NCI-H446 treated with DMSO at 0.1 percent for 48 hours (cell line): ENCODE results near the gene EBF3.

Experiments
- DNase-seq: peaks from one replicate; lab custom pipeline; 2025; lab: John Stamatoyannopoulos, UW

The EBF3 gene

GRCh38 chr10:129942936-129943715 lies 20.9 kb downstream of the EBF3 start:
- no peak for DNase-seq

GRCh38 chr10:129942391-129942790 lies 21.7 kb downstream of the EBF3 start:
- no peak for DNase-seq

GRCh38 chr10:129942019-129942277 lies 22.1 kb downstream of the EBF3 start:
- DNase-seq: no peak

GRCh38 chr10:129941199-129942018 lies 22.7 kb downstream of the EBF3 start:
- no peak for DNase-seq

GRCh38 chr10:129940617-129941198 lies 23.4 kb downstream of the EBF3 start:
- no peak for DNase-seq

GRCh38 chr10:129939416-129940275 lies 24.4 kb downstream of the EBF3 start:
- no peak for DNase-seq

GRCh38 chr10:129938460-129938859 lies 25.6 kb downstream of the EBF3 start:
- DNase-seq: no peak

- no peak for DNase-seq
Observed at GRCh38 chr10:129937351-129937751, 26.7 kb downstream of the EBF3 start.

GRCh38 chr10:129936923-129937300 lies 27.2 kb downstream of the EBF3 start:
- DNase-seq: no peak

- no peak for DNase-seq
Observed at GRCh38 chr10:129936266-129936922, 27.7 kb downstream of the EBF3 start.

- DNase-seq: no peak
Observed at GRCh38 chr10:129935867-129936152, 28.3 kb downstream of the EBF3 start.

GRCh38 chr10:129935102-129935866 lies 28.8 kb downstream of the EBF3 start:
- DNase-seq: no peak

- DNase-seq: no peak
Observed at GRCh38 chr10:129934196-129934925, 29.7 kb downstream of the EBF3 start.

GRCh38 chr10:129933456-129934092 lies 30.5 kb downstream of the EBF3 start:
- no peak for DNase-seq

- no peak for DNase-seq
Observed at GRCh38 chr10:129932751-129933433, 31.2 kb downstream of the EBF3 start.

- DNase-seq: no peak
Observed at GRCh38 chr10:129932182-129932581, 31.9 kb downstream of the EBF3 start.

- no peak for DNase-seq
Observed at GRCh38 chr10:129929343-129930292, 34.5 kb downstream of the EBF3 start.
